Glutamatergic neuron (in vitro differentiated cells): ENCODE data around the gene MINK1. TPM values are rescaled to one million over a fixed set of nuclear protein-coding genes. Genes with fewer than 3 reads are reported as not detected.

ENCODE experiments used
- DNase-seq: peaks from one replicate; pipeline ENCODE4 v3.0.0; 2022
- H3K27ac Mint-ChIP-seq: one replicate; pipeline ENCODE4 v1.8.0; 2020; ENCODE audit warnings: mild to moderate bottlenecking, mixed read lengths, inconsistent platforms; ENCODE audit not compliant: unreplicated experiment
- H3K27me3 Mint-ChIP-seq: one replicate; pipeline ENCODE4 v1.8.0; 2020; ENCODE audit warnings: mild to moderate bottlenecking, moderate library complexity, mixed read lengths, inconsistent platforms; ENCODE audit not compliant: unreplicated experiment
- H3K36me3 Mint-ChIP-seq: one replicate; pipeline ENCODE4 v1.8.0; 2020; ENCODE audit warnings: mild to moderate bottlenecking, mixed read lengths, inconsistent platforms; ENCODE audit not compliant: unreplicated experiment
- H3K4me1 Mint-ChIP-seq: one replicate; pipeline ENCODE4 v1.8.0; 2020; ENCODE audit warnings: mild to moderate bottlenecking, low read depth, mixed read lengths, inconsistent platforms; ENCODE audit not compliant: unreplicated experiment
- H3K4me3 Mint-ChIP-seq: one replicate; pipeline ENCODE4 v1.8.0; 2020; ENCODE audit warnings: mild to moderate bottlenecking, mixed read lengths, inconsistent platforms; ENCODE audit not compliant: unreplicated experiment
- H3K9me3 Mint-ChIP-seq: one replicate; pipeline ENCODE4 v1.8.0; 2020; ENCODE audit warnings: mild to moderate bottlenecking, moderate library complexity, mixed read lengths, inconsistent platforms; ENCODE audit not compliant: unreplicated experiment
- total RNA-seq: library from RNA; stranded (reverse); fragmentation: NEBNext Ultra II Directional; extraction: Animal tissue kit (Norgen Biotek cat#: 25700); gene quantifications from one replicate; pipeline ENCODE4 v1.2.1, GENCODE V29; 2021; ENCODE audit not compliant: unreplicated experiment
- TF ChIP-seq, protein P1 (sequence below): fragments of 200-600 bp; sonication (generic); IDR thresholded peaks from one replicate; pipeline ENCODE4 v1.5.0; 2021; ENCODE audit not compliant: partially characterized antibody, unreplicated experiment

MINK1 gene
- total RNA-seq, 1 donor from 2014 or later = 130 TPM

DNA sequence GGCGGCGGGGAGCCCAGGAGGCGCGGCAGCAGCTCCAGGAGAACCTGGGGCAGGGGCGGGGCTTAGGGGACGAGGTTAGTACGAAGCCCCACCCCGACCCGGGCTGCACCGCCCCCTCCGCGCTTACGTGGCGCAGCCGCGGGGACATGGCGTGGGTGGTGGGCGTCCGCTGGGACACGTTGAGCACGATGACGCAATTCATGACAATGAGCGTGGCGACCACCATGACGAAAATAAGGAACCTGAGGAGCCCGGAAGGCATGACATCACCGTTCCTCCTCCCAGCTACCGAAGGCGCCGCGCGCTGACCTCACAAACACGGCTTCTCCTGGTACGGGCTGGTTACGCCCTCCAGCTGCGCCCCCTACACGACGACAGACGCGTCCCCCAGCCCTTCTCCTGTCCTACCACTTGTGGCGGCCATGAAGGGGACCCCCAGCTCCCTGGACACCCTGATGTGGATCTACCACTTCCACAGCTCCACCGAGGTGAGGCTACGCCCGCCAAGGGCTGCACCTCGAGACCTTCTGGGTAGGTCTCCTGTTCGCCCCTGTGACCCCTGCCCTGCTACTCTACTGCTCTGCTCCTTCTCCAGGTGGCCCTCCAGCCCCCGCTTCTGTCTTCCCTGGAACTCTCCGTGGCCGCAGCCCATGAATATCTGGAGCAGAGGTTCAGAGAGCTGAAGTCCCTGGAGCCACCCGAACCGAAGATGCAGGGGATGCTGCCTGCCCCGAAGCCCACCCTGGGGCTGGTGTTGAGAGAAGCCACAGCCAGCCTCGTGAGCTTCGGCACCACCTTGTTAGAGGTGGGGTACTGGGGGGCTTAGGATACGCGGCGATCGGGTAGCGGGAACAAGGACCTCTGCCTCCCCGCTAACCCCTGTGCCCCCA lies 66.4 kb downstream of the MINK1 start, which contains the start of gene C17orf107:
Gene C17orf107 (plus strand): TSS at position 196 of the 890 bp plus-strand sequence. CDS start 227 bp downstream, at position 423.
- H3K9me3 Mint-ChIP-seq = peaks cover 5% of the 10 kb centered on the region
- peak within 1 kb of the TSS; percentile 81 for H3K27ac Mint-ChIP-seq
- H3K4me3 Mint-ChIP-seq = peak within 1 kb of the TSS; percentile 89
- H3K27me3 Mint-ChIP-seq = peaks cover 20% of the 10 kb centered on the region
- peak; percentile 86 for DNase-seq
- no peaks in the 10 kb centered on the region for H3K36me3 Mint-ChIP-seq
- TF ChIP-seq, protein P1, sequence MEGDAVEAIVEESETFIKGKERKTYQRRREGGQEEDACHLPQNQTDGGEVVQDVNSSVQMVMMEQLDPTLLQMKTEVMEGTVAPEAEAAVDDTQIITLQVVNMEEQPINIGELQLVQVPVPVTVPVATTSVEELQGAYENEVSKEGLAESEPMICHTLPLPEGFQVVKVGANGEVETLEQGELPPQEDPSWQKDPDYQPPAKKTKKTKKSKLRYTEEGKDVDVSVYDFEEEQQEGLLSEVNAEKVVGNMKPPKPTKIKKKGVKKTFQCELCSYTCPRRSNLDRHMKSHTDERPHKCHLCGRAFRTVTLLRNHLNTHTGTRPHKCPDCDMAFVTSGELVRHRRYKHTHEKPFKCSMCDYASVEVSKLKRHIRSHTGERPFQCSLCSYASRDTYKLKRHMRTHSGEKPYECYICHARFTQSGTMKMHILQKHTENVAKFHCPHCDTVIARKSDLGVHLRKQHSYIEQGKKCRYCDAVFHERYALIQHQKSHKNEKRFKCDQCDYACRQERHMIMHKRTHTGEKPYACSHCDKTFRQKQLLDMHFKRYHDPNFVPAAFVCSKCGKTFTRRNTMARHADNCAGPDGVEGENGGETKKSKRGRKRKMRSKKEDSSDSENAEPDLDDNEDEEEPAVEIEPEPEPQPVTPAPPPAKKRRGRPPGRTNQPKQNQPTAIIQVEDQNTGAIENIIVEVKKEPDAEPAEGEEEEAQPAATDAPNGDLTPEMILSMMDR = no peak
- H3K4me1 Mint-ChIP-seq = peaks cover 10% of the 10 kb centered on the region

DNA sequence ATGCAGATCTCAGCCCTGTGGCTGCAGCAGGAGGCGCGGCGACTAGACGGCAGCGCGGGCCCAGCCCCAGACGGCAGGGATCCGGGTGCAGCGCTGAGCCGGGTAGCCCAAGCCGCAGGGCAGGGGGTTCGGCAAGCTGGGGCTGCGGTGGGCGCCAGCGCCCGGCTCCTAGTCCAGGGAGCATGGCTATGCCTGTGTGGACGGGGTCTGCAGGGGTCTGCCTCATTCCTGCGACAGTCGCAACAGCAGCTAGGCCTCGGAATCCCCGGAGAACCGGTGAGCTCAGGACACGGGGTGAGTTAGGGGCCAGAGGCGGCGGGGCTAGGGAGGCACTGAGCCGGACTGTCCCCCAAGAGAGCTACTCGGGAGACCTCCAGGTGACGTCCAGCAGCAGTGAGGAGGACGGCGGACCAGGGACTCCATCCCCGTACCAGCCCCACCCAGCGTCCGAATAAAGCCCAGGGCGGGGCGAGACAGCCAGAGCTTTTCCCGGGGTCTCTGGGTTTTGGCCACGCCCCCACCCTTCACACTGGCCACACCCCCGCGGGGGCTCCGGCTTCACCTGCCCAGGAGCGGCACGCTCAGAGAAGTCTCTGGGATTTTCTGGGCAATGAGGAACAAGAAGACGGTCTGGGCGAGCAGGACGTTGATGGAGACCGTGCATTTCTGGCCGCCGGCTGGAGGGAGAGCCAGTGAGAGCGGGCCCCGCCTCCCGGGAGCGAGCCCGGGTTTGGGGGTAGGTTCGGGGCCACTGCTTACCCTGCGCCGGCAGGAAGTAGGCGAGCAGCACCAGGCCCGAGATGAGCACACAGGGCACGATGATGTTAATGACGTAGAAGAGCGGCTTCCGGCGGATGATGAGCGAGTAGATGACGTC lies 67.3 kb downstream of the MINK1 start:
- peak; percentile 60 for DNase-seq

DNA sequence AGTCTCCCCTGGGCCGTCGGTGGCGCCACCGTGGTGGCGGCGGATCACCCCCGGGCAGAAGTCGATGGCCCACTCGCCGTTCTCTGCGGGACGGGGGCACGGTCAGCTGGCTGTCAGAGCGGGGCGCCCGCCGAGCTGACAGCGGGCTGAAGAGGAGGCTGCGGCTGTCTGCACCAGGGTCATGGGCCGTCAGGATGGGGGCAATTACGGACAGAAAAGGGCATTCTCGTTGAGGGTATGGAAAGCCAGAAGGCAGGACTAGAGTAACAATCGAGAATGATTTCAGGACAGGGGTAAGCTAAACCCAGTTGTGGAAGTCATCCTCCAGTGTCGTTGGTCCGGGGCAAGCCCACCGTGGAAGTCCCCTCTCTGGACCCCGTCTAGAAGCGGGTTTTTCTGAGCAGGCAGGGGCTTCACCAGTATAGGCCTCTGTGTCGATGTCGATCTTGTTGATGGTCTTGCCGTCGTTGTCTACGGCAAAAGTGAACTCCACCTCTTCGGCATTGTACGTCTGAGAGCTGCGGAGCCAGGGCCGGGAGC lies 68.0 kb downstream of the MINK1 start:
- Mint-ChIP-seq H3K36me3 (no peaks in the 10 kb centered on the region), H3K27ac (no peak overlapping the region), H3K9me3 (peaks cover 6% of the 10 kb centered on the region), H3K27me3 (peaks cover 20% of the 10 kb centered on the region), H3K4me3 (no peak overlapping the region), H3K4me1 (peaks cover 10% of the 10 kb centered on the region)
- TF ChIP-seq, protein P1 = no peak
- no peak for DNase-seq

More for the DNA sequence above, 67.3 kb downstream of the MINK1 start:
- peaks cover 10% of the 10 kb centered on the region for H3K4me1 Mint-ChIP-seq
- H3K27ac Mint-ChIP-seq = no peak overlapping the region
- H3K36me3 Mint-ChIP-seq = no peaks in the 10 kb centered on the region
- H3K27me3 Mint-ChIP-seq = peaks cover 20% of the 10 kb centered on the region
- peaks cover 8% of the 10 kb centered on the region for H3K9me3 Mint-ChIP-seq
- TF ChIP-seq, protein P1 = no peak
- H3K4me3 Mint-ChIP-seq = peak overlapping the region; percentile 89

DNA sequence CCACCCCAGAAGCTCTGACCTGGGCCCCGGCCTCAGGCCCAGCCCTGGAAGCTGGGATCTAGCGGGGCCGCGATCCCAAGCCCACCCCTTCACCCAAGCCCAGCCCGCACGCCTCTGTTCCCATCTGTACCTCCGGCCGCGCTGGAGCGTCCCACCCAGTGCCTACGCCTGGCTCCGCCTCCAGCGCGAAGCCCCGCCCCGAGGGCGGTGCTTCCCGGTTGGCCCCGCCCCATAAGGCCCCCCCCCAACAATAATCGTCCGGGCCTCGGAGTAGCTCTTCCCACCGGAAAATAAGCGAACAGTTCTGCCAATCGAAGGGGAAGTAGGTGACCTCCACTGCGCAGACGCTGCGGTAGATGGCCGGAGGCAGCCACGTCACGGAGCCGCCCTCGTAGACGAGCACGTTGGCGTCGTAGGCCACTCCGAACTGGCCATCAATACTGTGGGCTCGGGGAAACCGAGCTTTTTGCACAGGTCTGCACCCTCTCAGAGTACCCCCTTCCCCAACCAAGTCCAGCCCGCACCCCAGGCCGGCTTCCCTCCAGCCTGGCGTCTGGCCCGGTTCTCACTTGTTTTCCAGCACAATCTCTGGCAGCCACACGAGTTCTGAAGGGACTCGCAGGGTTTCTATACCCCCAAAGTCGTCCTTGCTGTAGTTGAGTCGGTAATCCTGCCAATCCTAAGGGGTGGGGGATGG lies 68.7 kb downstream of the MINK1 start:
- TF ChIP-seq, protein P1 = no peak
- Mint-ChIP-seq H3K4me3 (no peak overlapping the region), H3K9me3 (peaks cover 6% of the 10 kb centered on the region), H3K36me3 (no peaks in the 10 kb centered on the region), H3K27me3 (peaks cover 20% of the 10 kb centered on the region), H3K4me1 (peaks cover 10% of the 10 kb centered on the region), H3K27ac (no peak overlapping the region)
- DNase-seq = no peak
